ENCODE results near the gene ARPIN.

GRCh38 chr15:89937365-89938350 lies 24.9 kb upstream of the ARPIN start:
- TF ChIP-seq CEBPB (IDR thresholded peaks at IDR 0.05) (no peak), USF1 (IDR thresholded peaks at IDR 0.05) (no peak), EP300 (IDR thresholded peaks at IDR 0.05; ENCODE audit: borderline replicate concordance) (no peak), TEAD4 (IDR thresholded peaks at IDR 0.05) (no peak), CREB1 (IDR thresholded peaks at IDR 0.05; ENCODE audit: low read depth) (no peak), YY1 (IDR thresholded peaks at IDR 0.05; ENCODE audit: low read depth) (no peak), FOXM1 (IDR thresholded peaks at IDR 0.05; ENCODE audit: borderline replicate concordance, low read depth) (no peak), TAF1 (IDR thresholded peaks at IDR 0.05; ENCODE audit: low read depth) (no peak)
